HEK293 (cell line): ENCODE measurements around the gene TGFB1I1.

Source experiments
- CTCF ChIA-PET: fragments of 350-600 bp; formaldehyde crosslinking; extraction: SDS; loops from one replicate; lab custom pipeline; 2021; ENCODE audit warnings: antibody characterized with exemption; lab: Yijun Ruan, JAX
- POLR2A ChIA-PET: fragments of 300-600 bp; formaldehyde crosslinking; extraction: SDS; loops from one replicate; lab custom pipeline; 2020; ENCODE audit warnings: antibody characterized with exemption, inconsistent platforms; lab: Yijun Ruan, JAX
- H3K27ac ChIP-seq: fragments of 200-500 bp; sonication (Bioruptor generic); 2 replicates; pipeline ENCODE4 v1.5.1; 2014; ENCODE audit warnings: low read depth, low read length, control low read depth, inconsistent platforms; ENCODE audit errors: extremely low read depth
- H3K36me3 ChIP-seq, 2 experiments: fragments of 200-500 bp in 1 of 2; sonication (Bioruptor generic) in 1 of 2; 1 replicate in 1 of 2; 2 replicates in 1 of 2; pipeline ENCODE4 v1.5.1; 2014 to 2017; ENCODE audit warnings: inconsistent platforms in 2 of 2, low read length in 2 of 2; ENCODE audit not compliant: control insufficient read depth in 2 of 2, insufficient read depth in 1 of 2
- H3K4me1 ChIP-seq: fragments of 200-500 bp; sonication (Bioruptor generic); 2 replicates; pipeline ENCODE4 v1.5.1; 2014; ENCODE audit warnings: mild to moderate bottlenecking, low read length, inconsistent platforms; ENCODE audit not compliant: control insufficient read depth, insufficient read depth
- H3K4me3 ChIP-seq: 2 replicates; pipeline ENCODE4 v1.5.1; 2011; ENCODE audit warnings: low read depth, mild to moderate bottlenecking, control low read depth, low read length, moderate library complexity
- H3K9me3 ChIP-seq: fragments of 200-500 bp; sonication (Bioruptor generic); 2 replicates; pipeline ENCODE4 v1.5.1; 2014; ENCODE audit warnings: low read depth, low read length, inconsistent platforms; ENCODE audit not compliant: control insufficient read depth, insufficient read depth
- ELK4 ChIP-seq: IDR thresholded peaks from 2 replicates; pipeline ENCODE4 v1.6.1; 2011; ENCODE audit warnings: mild to moderate bottlenecking, low read depth, low read length, borderline replicate concordance
- KLF9 ChIP-seq: fragments of 450-650 bp; formaldehyde crosslinking; IDR thresholded peaks from 2 replicates; pipeline ENCODE4 v1.5.1; 2016; ENCODE audit warnings: missing biosample characterization, missing genetic modification characterization, low read depth
- REPIN1 ChIP-seq: fragments of 450-650 bp; formaldehyde crosslinking; IDR thresholded peaks from 2 replicates; pipeline ENCODE4 v1.5.1; 2017; ENCODE audit warnings: missing biosample characterization, missing genetic modification characterization, low read depth
- SCRT1 ChIP-seq: fragments of 450-650 bp; formaldehyde crosslinking; IDR thresholded peaks from 2 replicates; pipeline ENCODE4 v1.5.1; 2016; ENCODE audit warnings: missing biosample characterization, missing genetic modification characterization, borderline replicate concordance
- SCRT2 ChIP-seq: fragments of 450-650 bp; formaldehyde crosslinking; IDR thresholded peaks from 2 replicates; pipeline ENCODE4 v1.5.1; 2016; ENCODE audit warnings: missing biosample characterization, missing genetic modification characterization
- SP2 ChIP-seq: fragments of 450-650 bp; formaldehyde crosslinking; IDR thresholded peaks from 2 replicates; pipeline ENCODE4 v1.5.1; 2016; ENCODE audit warnings: missing biosample characterization, missing genetic modification characterization
- ZNF211 ChIP-seq: fragments of 450-650 bp; formaldehyde crosslinking; IDR thresholded peaks from 2 replicates; pipeline ENCODE4 v1.5.1; 2016; ENCODE audit warnings: low read depth, missing biosample characterization, missing genetic modification characterization
- ZNF23 ChIP-seq: fragments of 450-650 bp; formaldehyde crosslinking; IDR thresholded peaks from 2 replicates; pipeline ENCODE4 v1.5.1; 2016; ENCODE audit warnings: missing biosample characterization, missing genetic modification characterization, borderline replicate concordance
- ZNF354C ChIP-seq: fragments of 450-650 bp; formaldehyde crosslinking; IDR thresholded peaks from 2 replicates; pipeline ENCODE4 v1.5.1; 2016; ENCODE audit warnings: missing biosample characterization, missing genetic modification characterization, low read depth, borderline replicate concordance
- ZNF391 ChIP-seq: fragments of 450-650 bp; formaldehyde crosslinking; IDR thresholded peaks from 2 replicates; pipeline ENCODE4 v1.5.1; 2016; ENCODE audit warnings: low read depth, missing biosample characterization, missing genetic modification characterization, borderline replicate concordance
- ZNF518A ChIP-seq: fragments of 450-650 bp; formaldehyde crosslinking; conservative IDR thresholded peaks from 2 replicates; pipeline ENCODE4 v1.5.1; 2016; ENCODE audit warnings: low read depth, missing biosample characterization, missing genetic modification characterization
- ZNF596 ChIP-seq: fragments of 450-650 bp; IDR thresholded peaks from 2 replicates; pipeline ENCODE4 v1.5.0; 2018; ENCODE audit warnings: missing biosample characterization, mild to moderate bottlenecking, missing genetic modification characterization, moderate library complexity
- ZNF624 ChIP-seq: fragments of 450-650 bp; formaldehyde crosslinking; IDR thresholded peaks from 2 replicates; pipeline ENCODE4 v1.5.1; 2017; ENCODE audit warnings: missing biosample characterization, missing genetic modification characterization
- ZNF664 ChIP-seq: fragments of 450-650 bp; formaldehyde crosslinking; IDR thresholded peaks from 2 replicates; pipeline ENCODE4 v1.5.1; 2016; ENCODE audit warnings: missing biosample characterization, missing genetic modification characterization
- ZNF670 ChIP-seq: fragments of 450-650 bp; formaldehyde crosslinking; IDR thresholded peaks from 2 replicates; pipeline ENCODE4 v1.5.1; 2016; ENCODE audit warnings: missing biosample characterization, missing genetic modification characterization, low read depth
- ZNF76 ChIP-seq: fragments of 450-650 bp; formaldehyde crosslinking; IDR thresholded peaks from 2 replicates; pipeline ENCODE4; 2016; ENCODE audit warnings: low read depth, missing biosample characterization, missing genetic modification characterization, borderline replicate concordance
- ZSCAN16 ChIP-seq: fragments of 450-650 bp; formaldehyde crosslinking; IDR thresholded peaks from 2 replicates; pipeline ENCODE4 v1.5.1; 2016; ENCODE audit warnings: missing biosample characterization, missing genetic modification characterization
- ZSCAN4 ChIP-seq: fragments of 450-650 bp; formaldehyde crosslinking; IDR thresholded peaks from 2 replicates; pipeline ENCODE4 v1.5.1; 2017; ENCODE audit warnings: missing biosample characterization, missing genetic modification characterization

The TGFB1I1 gene

GRCh38 chr16:31427441-31428278, 44.3 kb upstream of the TGFB1I1 start (continued):
- TF ChIP-seq SCRT1: no peak

GRCh38 chr16:31428279-31428597, 43.7 kb upstream of the TGFB1I1 start, which contains the start of gene COX6A2:
Gene COX6A2 (minus strand): TSS chr16:31428360. CDS start chr16:31428325, 35 bp downstream.
- Histone ChIP-seq H3K27ac (no peak within 1 kb of the TSS), H3K4me3 (no peak within 1 kb of the TSS), H3K9me3 (no peaks in the 10 kb centered on the region), H3K4me1 (no peaks in the 10 kb centered on the region), H3K36me3 (no peaks in the 10 kb centered on the region)
- TF ChIP-seq ZSCAN16 (tag by site-specific recombination) (no peak), SCRT2 (tag by site-specific recombination) (peak; percentile 56), REPIN1 (tag by site-specific recombination) (no peak), ZNF518A (tag by site-specific recombination) (no peak)
- ChIA-PET CTCF (interaction anchor here (0.6 kb wide), 1 partner anchor 46 kb away, joined by 3 read pairs; no protein-coding TSS in a partner anchor), POLR2A (interaction anchor here (1.2 to 1.5 kb wide), 2 partner anchors 27 to 43 kb away, joined by 3 to 4 read pairs; no protein-coding TSS in a partner anchor)

- Histone ChIP-seq H3K4me3 (no peak overlapping the region), H3K36me3 (no peaks in the 10 kb centered on the region), H3K4me1 (no peaks in the 10 kb centered on the region), H3K9me3 (no peaks in the 10 kb centered on the region), H3K27ac (no peak overlapping the region)
- TF ChIP-seq ZNF664 (tag by site-specific recombination): no peak
- no peak for TF ChIP-seq ZNF391
- TF ChIP-seq ZNF624 (tag by site-specific recombination): no peak
- no peak for TF ChIP-seq ZNF76 (tag by site-specific recombination)
- no peak for TF ChIP-seq KLF9 (tag by site-specific recombination)
- no peak for TF ChIP-seq ZNF211 (tag by site-specific recombination)
- POLR2A ChIA-PET: interaction anchor here (1.2 to 1.5 kb wide), 2 partner anchors 27 to 43 kb away, joined by 3 to 4 read pairs; no protein-coding TSS in a partner anchor
- CTCF ChIA-PET: interaction anchor here (0.6 kb wide), 1 partner anchor 46 kb away, joined by 3 read pairs; no protein-coding TSS in a partner anchor
Measured at GRCh38 chr16:31428638-31429247, 43.2 kb upstream of the TGFB1I1 start.

GRCh38 chr16:31429314-31429713, 42.6 kb upstream of the TGFB1I1 start:
- H3K9me3 ChIP-seq: no peaks in the 10 kb centered on the region
- POLR2A ChIA-PET: interaction anchor here (1.2 kb wide), 1 partner anchor 26 kb away, joined by 3 read pairs; no protein-coding TSS in a partner anchor

More at GRCh38 chr16:31429314-31429713, 42.6 kb upstream of the TGFB1I1 start:
- Histone ChIP-seq H3K4me1 (no peaks in the 10 kb centered on the region), H3K4me3 (no peak overlapping the region), H3K36me3 (no peaks in the 10 kb centered on the region), H3K27ac (no peak overlapping the region)
- CTCF ChIA-PET: interaction anchor here (1.1 kb wide), 1 partner anchor 13 kb away, joined by 6 read pairs; the partner anchor contains the start of gene ZNF843
- TF ChIP-seq ZNF391 (no peak), ZNF23 (tag by site-specific recombination) (no peak), ZNF670 (no peak), ZSCAN4 (no peak), SP2 (no peak), ELK4 (no peak), ZNF354C (tag by site-specific recombination) (no peak), ZNF596 (tag by site-specific recombination) (no peak)
